Activated naive CD4-positive, alpha-beta T cell treated with anti-CD3 and anti-CD28 coated beads, Interleukin-2, amount 50 U/mL, for 72 hours (primary cell): ENCODE data around the gene INF2. TPM values are rescaled to one million over a fixed set of nuclear protein-coding genes. Genes with fewer than 3 reads are reported as not detected.
A peak's percentile ranks its signal among the peaks of the same experiment; 100 is the strongest.

Source experiments
- ATAC-seq, 2 donors: fragments of 150-1000 bp; cut with Tn5 transposase; 2 replicates each; pipeline ENCODE4 v1.10.0; 2021; ENCODE audit warnings: mild to moderate bottlenecking in 2 of 2, moderate library complexity in 2 of 2
- DNase-seq, 2 donors: peaks; one replicate each; pipeline ENCODE4 v3.0.0; 2021 to 2022; ENCODE audit warnings: low spot score in 2 of 2
- H3K27ac Mint-ChIP-seq, 2 donors: one replicate each; pipeline ENCODE4 v1.8.0; 2022; ENCODE audit warnings: mild to moderate bottlenecking in 2 of 2, mixed read lengths in 2 of 2
- H3K36me3 Mint-ChIP-seq, 2 donors: one replicate each; pipeline ENCODE4 v1.8.0; 2022; ENCODE audit warnings: mixed read lengths in 2 of 2
- H3K9me3 Mint-ChIP-seq, 2 donors: one replicate each; pipeline ENCODE4 v1.8.0; 2022; ENCODE audit warnings: mixed read lengths in 2 of 2
- total RNA-seq, 2 donors: library from RNA; stranded (reverse); gene quantifications; one replicate each; pipeline ENCODE4 v1.2.3, GENCODE V29; 2022

Gene INF2
- total RNA-seq, 2 donors from 2014 or later, result 48.6 to 82.7 TPM

GRCh38 chr14:104701383-104702076 is 12.1 kb downstream of the INF2 start:
- Mint-ChIP-seq H3K36me3 (no peaks in the 10 kb centered on the region), H3K9me3 (no peaks in the 10 kb centered on the region), H3K27ac (no peak overlapping the region)
- no peak for ATAC-seq
- no peak for DNase-seq

- DNase-seq, result no peak
These were observed 12.7 kb downstream of the INF2 start for GRCh38 chr14:104702106-104702505.

GRCh38 chr14:104702673-104703072 is 13.3 kb downstream of the INF2 start:
- no peaks in the 10 kb centered on the region for H3K36me3 Mint-ChIP-seq
- no peaks in the 10 kb centered on the region for H3K9me3 Mint-ChIP-seq
- ATAC-seq, result no peak
- H3K27ac Mint-ChIP-seq, result no peak overlapping the region
- no peak for DNase-seq

More at GRCh38 chr14:104702106-104702505, 12.7 kb downstream of the INF2 start:
- H3K36me3 Mint-ChIP-seq, result no peaks in the 10 kb centered on the region
- H3K27ac Mint-ChIP-seq, result no peak overlapping the region
- ATAC-seq, result no peak
- H3K9me3 Mint-ChIP-seq, result no peaks in the 10 kb centered on the region

GRCh38 chr14:104703269-104703668 is 13.9 kb downstream of the INF2 start:
- Mint-ChIP-seq H3K27ac (no peak overlapping the region), H3K36me3 (no peaks in the 10 kb centered on the region), H3K9me3 (no peaks in the 10 kb centered on the region)
- DNase-seq, result no peak
- no peak for ATAC-seq

GRCh38 chr14:104704252-104704651 is 14.8 kb downstream of the INF2 start:
- no peaks in the 10 kb centered on the region for H3K36me3 Mint-ChIP-seq
- no peak for DNase-seq
- no peaks in the 10 kb centered on the region for H3K9me3 Mint-ChIP-seq
- no peak for ATAC-seq
- H3K27ac Mint-ChIP-seq, result no peak overlapping the region

- Mint-ChIP-seq H3K9me3 (no peaks in the 10 kb centered on the region), H3K27ac (peak overlapping the region in 1 of 2 donors; percentile 5), H3K36me3 (no peaks in the 10 kb centered on the region)
- no peak for DNase-seq
- ATAC-seq, result no peak
These were observed 16.1 kb downstream of the INF2 start for GRCh38 chr14:104705340-104706047.

GRCh38 chr14:104706733-104707607 is 17.6 kb downstream of the INF2 start:
- no peaks in the 10 kb centered on the region for H3K36me3 Mint-ChIP-seq
- H3K27ac Mint-ChIP-seq, result no peak overlapping the region
- DNase-seq, result no peak
- no peaks in the 10 kb centered on the region for H3K9me3 Mint-ChIP-seq
- no peak for ATAC-seq

GRCh38 chr14:104707608-104708595 is 18.5 kb downstream of the INF2 start:
- ATAC-seq, result peak in 1 of 2 donors; percentile 24
- H3K9me3 Mint-ChIP-seq, result no peaks in the 10 kb centered on the region
- no peak for DNase-seq
- no peak overlapping the region for H3K27ac Mint-ChIP-seq
- H3K36me3 Mint-ChIP-seq, result no peaks in the 10 kb centered on the region

- no peak overlapping the region for H3K27ac Mint-ChIP-seq
- peak; percentile 75 to 80 for ATAC-seq
- no peaks in the 10 kb centered on the region for H3K9me3 Mint-ChIP-seq
- peak; percentile 73 to 80 for DNase-seq
- H3K36me3 Mint-ChIP-seq, result no peaks in the 10 kb centered on the region
These were observed 19.3 kb downstream of the INF2 start for GRCh38 chr14:104708606-104709268.

GRCh38 chr14:104709387-104710039 is 20.1 kb downstream of the INF2 start:
- no peak overlapping the region for H3K27ac Mint-ChIP-seq
- H3K36me3 Mint-ChIP-seq, result no peaks in the 10 kb centered on the region
- H3K9me3 Mint-ChIP-seq, result no peaks in the 10 kb centered on the region
- ATAC-seq, result no peak
- DNase-seq, result no peak

- no peak overlapping the region for H3K27ac Mint-ChIP-seq
These were observed 20.8 kb downstream of the INF2 start for GRCh38 chr14:104710071-104710735.

GRCh38 chr14:104712881-104713734 is 23.7 kb downstream of the INF2 start:
- ATAC-seq (no peak), DNase-seq (no peak)
- H3K27ac Mint-ChIP-seq, result no peak overlapping the region
- H3K36me3 Mint-ChIP-seq, result no peaks in the 10 kb centered on the region
- H3K9me3 Mint-ChIP-seq, result no peaks in the 10 kb centered on the region

More at GRCh38 chr14:104710071-104710735, 20.8 kb downstream of the INF2 start:
- no peaks in the 10 kb centered on the region for H3K9me3 Mint-ChIP-seq
- no peaks in the 10 kb centered on the region for H3K36me3 Mint-ChIP-seq
- DNase-seq (no peak), ATAC-seq (no peak)

GRCh38 chr14:104714066-104714465 is 24.6 kb downstream of the INF2 start:
- Mint-ChIP-seq H3K9me3 (no peaks in the 10 kb centered on the region), H3K27ac (no peak overlapping the region), H3K36me3 (no peaks in the 10 kb centered on the region)
- ATAC-seq (no peak), DNase-seq (no peak)

- ATAC-seq, result no peak
- no peak for DNase-seq
- H3K27ac Mint-ChIP-seq, result no peak overlapping the region
- no peaks in the 10 kb centered on the region for H3K9me3 Mint-ChIP-seq
- H3K36me3 Mint-ChIP-seq, result no peaks in the 10 kb centered on the region
These were observed 25.3 kb downstream of the INF2 start for GRCh38 chr14:104714681-104715080.
